Stomach (tissue), 9 donors: ENCODE measurements around the gene ATXN1. TPM values are rescaled to one million over a fixed set of nuclear protein-coding genes. Genes with fewer than 3 reads are reported as not detected.

ENCODE experiments used
- DNase-seq, 2 donors: peaks; one replicate each; pipeline versions ENCODE4 v3.0.0 to v3.0.0-alpha.2; 2013 to 2019
- H3K27ac ChIP-seq, 5 donors: fragments of 200-600 bp in 4 of 5; sonication (generic) in 4 of 5; one replicate each; pipeline ENCODE4 v1.5.1; 2013 to 2019; ENCODE audit warnings: mild to moderate bottlenecking in 1 of 5, moderate library complexity in 1 of 5
- H3K27me3 ChIP-seq, 3 donors: fragments of 200-600 bp; sonication (generic); one replicate each; pipeline ENCODE4 v1.5.1; 2017 to 2019; ENCODE audit warnings: mixed run types in 1 of 3
- H3K36me3 ChIP-seq, 4 donors: fragments of 200-600 bp; sonication (generic); 1 replicate in 3 of 4; 2 replicates in 1 of 4; pipeline ENCODE4 v1.5.1; 2016 to 2019
- H3K4me1 ChIP-seq, 4 donors: fragments of 200-600 bp; sonication (generic); one replicate each; pipeline ENCODE4 v1.5.1; 2016 to 2019
- H3K4me3 ChIP-seq, 4 donors: fragments of 200-600 bp; sonication (generic) in 3 of 4; one replicate each; pipeline ENCODE4 v1.5.1; 2016 to 2019; ENCODE audit warnings: mild to moderate bottlenecking in 1 of 4
- H3K9me3 ChIP-seq, 4 donors: fragments of 200-600 bp; sonication (generic); one replicate each; pipeline ENCODE4 v1.5.1; 2016 to 2019
- EP300 ChIP-seq: sonication (generic); formaldehyde crosslinking; IDR thresholded peaks from one replicate; pipeline ENCODE4 v1.6.1; 2017; ENCODE audit warnings: antibody characterized with exemption
- POLR2A ChIP-seq, 4 donors: fragments of 450-650 bp; IDR thresholded peaks; one replicate each; pipeline ENCODE4 v1.6.1; 2016; ENCODE audit warnings: antibody characterized with exemption in 4 of 4, control low read depth in 2 of 4, mild to moderate bottlenecking in 1 of 4, moderate library complexity in 1 of 4
- POLR2AphosphoS5 ChIP-seq, 3 donors: sonication (generic); formaldehyde crosslinking; IDR thresholded peaks; one replicate each; pipeline ENCODE4 v1.6.1; 2016; ENCODE audit warnings: antibody characterized with exemption in 3 of 3
- WGBS, 5 donors: extraction: QIAGEN DNeasy Blood & Tissue Kit in 3 of 5; methylation state at CpG; one replicate each; pipeline versions ENCODE4 v1.1.5 to v1.1.7; 2013 to 2018; 5-methylcytosine and 5-hydroxymethylcytosine counted together
- intact Hi-C: fragments of 100-400 bp; cut with DNase I; formaldehyde crosslinking; loops from one replicate; pipeline ENCODE4 v1.15.1; 2023; ENCODE audit warnings: low total_unique reads
- polyA plus RNA-seq, 3 donors: library from polyadenylated mRNA; stranded (reverse); fragments of 200-250 nt; gene quantifications; one replicate each; pipeline ENCODE4 v1.2.3, GENCODE V29; 2013
- total RNA-seq, 5 donors: library from RNA; depleted of rRNA; stranded (reverse); fragments of >200 nt; gene quantifications; one replicate each; pipeline versions ENCODE4 v1.1.0 to v1.2.3, GENCODE V29; 2014 to 2016
- TF ChIP-seq, protein P1 (sequence below), 7 experiments: fragments of 450-650 bp in 4 of 7; fragments of 200-600 bp in 3 of 7; sonication (generic) in 3 of 7; IDR thresholded peaks; one replicate each; pipeline ENCODE4 v1.5.1; 2016 to 2019; ENCODE audit warnings: antibody characterized with exemption in 7 of 7, control low read depth in 2 of 7, mild to moderate bottlenecking in 1 of 7
- donor health status: healthy with polysubstance abuse.
- donor health status: Bipolar disorder and iron deficiency.
- donor health status: healthy.

Gene ATXN1
- total and polyA plus RNA-seq, 8 donors = 5.2 to 106 (median 39.0) TPM

DNA sequence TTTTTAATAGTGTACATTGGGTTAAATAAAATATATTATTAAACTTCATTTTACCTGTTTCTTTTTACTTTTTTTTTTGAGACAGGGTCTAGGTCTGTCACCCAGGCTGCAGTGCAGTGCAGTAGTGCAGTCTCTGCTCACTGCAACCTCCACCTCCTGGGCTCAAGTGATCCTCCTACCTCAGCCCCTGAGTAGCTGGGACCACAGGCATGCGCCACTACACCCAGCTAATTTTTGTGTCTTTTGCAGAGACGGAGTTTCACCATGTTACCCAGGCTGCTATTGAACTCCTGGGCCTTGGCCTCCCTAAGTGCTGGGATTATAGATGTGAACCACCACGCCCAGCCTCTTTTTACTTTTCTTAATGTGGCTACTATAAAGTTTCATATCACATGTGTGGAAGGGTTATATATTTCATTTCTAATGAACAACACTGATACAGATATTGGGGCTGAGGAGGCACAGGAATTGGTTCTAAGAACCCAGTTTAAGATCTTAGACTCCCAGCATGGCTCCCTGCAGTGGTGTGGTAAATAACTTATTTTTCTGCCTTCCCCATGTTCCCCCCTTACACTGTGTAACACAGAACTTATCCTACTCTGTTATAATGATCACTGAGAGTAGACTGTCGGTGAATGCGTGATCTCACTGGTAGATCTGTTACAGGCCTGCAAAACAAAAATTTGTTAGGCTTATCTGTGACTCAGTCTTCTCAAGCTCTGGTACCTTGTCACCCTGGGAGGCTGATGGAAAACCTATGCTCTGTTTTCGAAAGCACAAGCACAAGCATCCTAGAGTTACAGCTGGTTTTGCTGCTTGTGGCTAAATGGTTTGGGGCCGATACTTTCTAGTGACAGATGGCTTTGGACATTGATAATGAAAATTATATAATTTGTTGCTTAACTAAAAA is 5.8 kb upstream of the ATXN1 start:
- no peaks in the 10 kb centered on the region for H3K36me3 ChIP-seq
- no peak overlapping the region for H3K4me3 ChIP-seq
- H3K9me3 ChIP-seq = no peaks in the 10 kb centered on the region
- WGBS, 5 donors = 90 to 96% (median 95%) methylated on average over 7 of the region's 7 CpGs
- TF ChIP-seq, protein P1, sequence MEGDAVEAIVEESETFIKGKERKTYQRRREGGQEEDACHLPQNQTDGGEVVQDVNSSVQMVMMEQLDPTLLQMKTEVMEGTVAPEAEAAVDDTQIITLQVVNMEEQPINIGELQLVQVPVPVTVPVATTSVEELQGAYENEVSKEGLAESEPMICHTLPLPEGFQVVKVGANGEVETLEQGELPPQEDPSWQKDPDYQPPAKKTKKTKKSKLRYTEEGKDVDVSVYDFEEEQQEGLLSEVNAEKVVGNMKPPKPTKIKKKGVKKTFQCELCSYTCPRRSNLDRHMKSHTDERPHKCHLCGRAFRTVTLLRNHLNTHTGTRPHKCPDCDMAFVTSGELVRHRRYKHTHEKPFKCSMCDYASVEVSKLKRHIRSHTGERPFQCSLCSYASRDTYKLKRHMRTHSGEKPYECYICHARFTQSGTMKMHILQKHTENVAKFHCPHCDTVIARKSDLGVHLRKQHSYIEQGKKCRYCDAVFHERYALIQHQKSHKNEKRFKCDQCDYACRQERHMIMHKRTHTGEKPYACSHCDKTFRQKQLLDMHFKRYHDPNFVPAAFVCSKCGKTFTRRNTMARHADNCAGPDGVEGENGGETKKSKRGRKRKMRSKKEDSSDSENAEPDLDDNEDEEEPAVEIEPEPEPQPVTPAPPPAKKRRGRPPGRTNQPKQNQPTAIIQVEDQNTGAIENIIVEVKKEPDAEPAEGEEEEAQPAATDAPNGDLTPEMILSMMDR (IDR thresholded peaks at IDR 0.05) = no peak
- TF ChIP-seq POLR2AphosphoS5 (IDR thresholded peaks at IDR 0.05) = no peak
- no peak for TF ChIP-seq POLR2A (IDR thresholded peaks at IDR 0.05)
- TF ChIP-seq EP300 = no peak
- H3K4me1 ChIP-seq = peaks cover 31 to 84% (median 56%) of the 10 kb centered on the region in 4 donors
- peak overlapping the region in 2 of 5 donors; percentile 24 to 30 for H3K27ac ChIP-seq
- intact Hi-C loops = no loop called here
- no peaks in the 10 kb centered on the region for H3K27me3 ChIP-seq
- DNase-seq = no peak

DNA sequence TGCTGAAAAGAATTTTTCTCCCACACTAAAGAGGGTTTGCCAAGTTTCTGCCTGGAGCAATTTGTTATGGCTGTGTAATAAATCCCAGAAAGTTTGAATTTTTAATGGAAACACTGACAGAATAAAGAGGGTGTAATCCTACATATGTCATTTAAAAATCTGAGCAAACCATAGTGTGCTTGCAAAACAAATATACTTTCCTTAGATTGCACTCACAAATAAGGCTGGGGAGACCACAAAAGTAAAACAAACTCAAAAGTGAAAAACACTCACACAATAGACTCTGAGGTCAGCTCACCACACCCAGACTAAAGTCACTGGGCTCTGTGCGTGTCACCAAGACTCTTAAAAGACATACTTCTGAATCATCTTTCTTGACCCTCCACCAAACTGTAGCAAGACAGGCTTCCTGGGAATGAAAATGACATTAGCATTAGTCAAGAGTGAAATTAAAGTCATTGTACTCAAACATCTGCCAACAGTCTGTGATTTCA is 4.8 kb upstream of the ATXN1 start:
- H3K4me1 ChIP-seq = peaks cover 31 to 82% (median 56%) of the 10 kb centered on the region in 4 donors
- WGBS, 5 donors = 30 to 52% (median 47%) methylated on average over 1 of the region's 1 CpG
- intact Hi-C loops = no loop called here

DNA sequence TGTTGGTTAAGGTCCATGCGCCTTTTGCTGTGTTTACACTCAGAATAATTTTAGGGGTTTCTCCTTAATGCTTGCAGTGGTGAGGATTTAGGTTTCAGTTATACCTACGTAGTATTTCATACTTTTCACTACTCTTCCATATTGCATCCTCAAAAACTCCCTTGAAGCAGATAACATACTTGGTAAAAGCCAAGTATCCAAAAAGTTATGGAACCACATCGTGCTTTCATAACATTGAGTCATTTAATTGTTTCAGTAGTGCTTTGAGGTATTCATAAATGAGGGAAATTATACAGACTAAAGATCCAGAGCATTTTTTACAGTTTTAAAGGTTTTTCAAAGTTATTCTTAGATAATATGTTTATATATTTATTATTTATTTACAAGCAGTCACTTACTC is 4.0 kb upstream of the ATXN1 start:
- Histone ChIP-seq H3K9me3 (no peaks in the 10 kb centered on the region), H3K27me3 (no peaks in the 10 kb centered on the region), H3K36me3 (no peaks in the 10 kb centered on the region), H3K27ac (no peak overlapping the region), H3K4me3 (no peak overlapping the region), H3K4me1 (peaks cover 25 to 73% (median 49%) of the 10 kb centered on the region in 4 donors)
- no peak for DNase-seq
- 88 to 93% (median 89%) methylated on average over 3 of the region's 3 CpGs for WGBS, 5 donors
- intact Hi-C loops = no loop called here
- TF ChIP-seq, protein P1 (IDR thresholded peaks at IDR 0.05) = no peak
- no peak for TF ChIP-seq POLR2AphosphoS5 (IDR thresholded peaks at IDR 0.05)
- TF ChIP-seq POLR2A (IDR thresholded peaks at IDR 0.05) = no peak
- TF ChIP-seq EP300 = no peak

More for the DNA sequence above, 4.8 kb upstream of the ATXN1 start:
- Histone ChIP-seq H3K36me3 (no peaks in the 10 kb centered on the region), H3K9me3 (no peaks in the 10 kb centered on the region), H3K4me3 (no peak overlapping the region), H3K27ac (peak overlapping the region in 1 of 5 donors; percentile 8), H3K27me3 (no peaks in the 10 kb centered on the region)
- no peak for TF ChIP-seq POLR2A (IDR thresholded peaks at IDR 0.05)
- TF ChIP-seq POLR2AphosphoS5 (IDR thresholded peaks at IDR 0.05) = no peak
- no peak for TF ChIP-seq EP300
- TF ChIP-seq, protein P1 (IDR thresholded peaks at IDR 0.05) = no peak
- DNase-seq = no peak

DNA sequence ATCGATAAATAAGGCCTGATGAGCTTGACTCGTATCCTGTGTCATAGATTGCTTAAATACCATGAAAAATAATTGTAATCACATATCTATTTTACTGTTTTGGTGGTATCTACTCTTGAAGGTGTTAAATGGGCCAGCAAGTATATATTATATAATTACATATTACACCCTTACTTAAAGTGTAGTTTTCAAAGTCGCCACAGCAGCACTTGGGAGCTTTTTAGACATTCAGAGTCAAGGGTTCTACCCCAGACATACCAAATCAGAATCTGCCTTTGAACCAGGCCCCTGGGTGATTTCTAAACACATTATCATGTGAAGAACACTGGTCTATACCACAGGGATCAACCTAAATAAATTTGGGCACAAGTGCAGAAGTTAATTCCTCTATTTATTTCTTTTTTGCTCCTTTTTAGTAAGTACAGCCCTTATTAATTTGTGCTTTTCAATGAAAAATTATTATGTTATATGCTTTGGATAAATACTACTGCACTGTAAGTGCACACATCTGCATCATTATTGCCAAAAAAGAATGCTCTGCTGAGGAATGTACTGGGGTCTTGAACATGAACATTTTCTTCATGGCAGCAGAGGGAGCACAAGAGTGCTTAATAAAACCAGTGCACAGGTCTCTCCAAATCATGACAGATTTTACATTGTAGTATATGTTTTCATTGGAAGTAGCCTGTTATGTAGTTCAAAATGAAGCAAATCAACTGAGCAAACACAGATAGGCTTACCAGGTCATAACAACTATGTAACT is 3.1 kb upstream of the ATXN1 start:
- intact Hi-C loops = no loop called here
- H3K27ac ChIP-seq = peak overlapping the region in 3 of 5 donors; percentile 99 to 100 (median 100)
- WGBS, 5 donors = 69 to 77% (median 71%) methylated on average over 3 of the region's 3 CpGs
- DNase-seq = peak in 1 of 2 donors; percentile 77
- no peak for TF ChIP-seq POLR2AphosphoS5 (IDR thresholded peaks at IDR 0.05)
- no peak for TF ChIP-seq POLR2A (IDR thresholded peaks at IDR 0.05)
- no peak for TF ChIP-seq EP300
- TF ChIP-seq, protein P1 (IDR thresholded peaks at IDR 0.05) = peak in 2 of 7 experiments; percentile 16 to 35
- H3K4me1 ChIP-seq = peaks cover 17 to 65% (median 41%) of the 10 kb centered on the region in 4 donors
- no peaks in the 10 kb centered on the region for H3K9me3 ChIP-seq
- no peak overlapping the region for H3K4me3 ChIP-seq
- no peaks in the 10 kb centered on the region for H3K36me3 ChIP-seq
- H3K27me3 ChIP-seq = no peaks in the 10 kb centered on the region
